Muscle of arm (tissue), 12 donors: ENCODE results near the gene IL12A. TPM values are rescaled to one million over a fixed set of nuclear protein-coding genes. Genes with fewer than 3 reads are reported as not detected.

ENCODE experiments used
- DNase-seq: peaks from one replicate; pipeline ENCODE4 v3.0.0-alpha.2; 2013
- polyA plus RNA-seq, 12 donors: library from polyadenylated mRNA; unstranded; fragments of 120-200 nt; gene quantifications; one replicate each; pipeline ENCODE4 v1.2.1, GENCODE V29; 2013; ENCODE audit not compliant: insufficient read length in 12 of 12

IL12A gene
- polyA plus RNA-seq, 12 donors, result 0.35 to 1.2 (median 0.70) TPM; not detected in 3

- no peak for DNase-seq
Measured at GRCh38 chr3:160027541-160028195, 39.0 kb downstream of the IL12A start.

GRCh38 chr3:160035757-160036156 lies 47.1 kb downstream of the IL12A start:
- DNase-seq, result no peak

GRCh38 chr3:160038862-160039562 lies 50.4 kb downstream of the IL12A start:
- peak; percentile 7 for DNase-seq

- no peak for DNase-seq
Measured at GRCh38 chr3:160040181-160040580, 51.5 kb downstream of the IL12A start.

- DNase-seq, result no peak
Measured at GRCh38 chr3:160041465-160041864, 52.8 kb downstream of the IL12A start.

GRCh38 chr3:160044121-160044520 lies 55.5 kb downstream of the IL12A start:
- DNase-seq, result no peak

Other genes with a start within 250 kb of the IL12A start
- 100 to 1,000 TPM in 1 of 12 donors, 10 to 100 TPM in 10, not detected in 1; 32.2 to 103 (median 79.4) TPM for gene SCHIP1, start 149.0 kb upstream of the IL12A start, polyA plus RNA-seq
- 1 to 10 TPM in 1 of 12 donors, under 1 TPM in 10, not detected in 1; 0.08 to 3.8 (median 0.22) TPM for gene C3orf80, start 236.6 kb downstream of the IL12A start, polyA plus RNA-seq